ENCODE data around the gene GFOD2.

Gene GFOD2

DNA sequence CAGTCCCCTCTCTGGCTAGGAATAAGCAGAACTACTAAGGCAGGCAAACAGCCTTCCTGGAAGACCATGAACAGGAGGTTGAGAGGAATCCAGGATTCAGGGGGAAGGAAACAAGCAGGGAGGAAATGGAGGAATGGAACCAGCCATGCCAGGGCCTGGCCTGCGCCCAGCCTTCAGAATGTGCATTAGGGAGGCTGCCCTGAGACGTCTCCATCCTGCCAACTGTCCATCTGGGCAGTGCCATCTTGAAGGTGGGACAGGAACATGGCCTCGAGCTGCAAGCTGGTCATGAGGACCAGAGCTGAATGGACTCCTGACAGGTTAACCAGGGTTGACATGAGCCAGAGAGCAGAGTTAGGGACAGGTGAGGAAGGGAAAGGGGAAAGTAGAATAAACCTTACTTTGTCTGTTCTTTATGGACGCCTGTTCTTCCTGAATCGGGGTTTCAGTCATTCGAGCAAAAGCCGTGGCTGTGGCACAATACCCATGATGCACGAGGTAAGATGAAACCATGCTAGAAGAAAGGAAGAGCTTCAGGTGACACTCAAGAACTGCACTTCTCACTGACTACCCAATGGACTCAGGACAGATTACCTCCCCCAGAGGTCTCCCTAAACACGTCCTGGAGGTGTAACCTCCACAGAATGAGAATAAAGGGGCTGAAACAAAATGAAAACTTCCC is 12.1 kb upstream of the GFOD2 start:
- no peak for DNase-seq

GRCh38 chr16:67730326-67730725 is 11.2 kb upstream of the GFOD2 start:
- no peak for DNase-seq

GRCh38 chr16:67729636-67730248 is 10.6 kb upstream of the GFOD2 start:
- no peak for DNase-seq

- DNase-seq = no peak
Measured at GRCh38 chr16:67727521-67728485, 8.7 kb upstream of the GFOD2 start.

- no peak for DNase-seq
Measured at GRCh38 chr16:67726106-67727034, 7.3 kb upstream of the GFOD2 start.

- DNase-seq = no peak
Measured at GRCh38 chr16:67723911-67724305, 4.8 kb upstream of the GFOD2 start.

GRCh38 chr16:67723151-67723910 is 4.2 kb upstream of the GFOD2 start:
- DNase-seq = no peak

GRCh38 chr16:67720236-67720635 is 1.1 kb upstream of the GFOD2 start:
- DNase-seq = no peak

DNA sequence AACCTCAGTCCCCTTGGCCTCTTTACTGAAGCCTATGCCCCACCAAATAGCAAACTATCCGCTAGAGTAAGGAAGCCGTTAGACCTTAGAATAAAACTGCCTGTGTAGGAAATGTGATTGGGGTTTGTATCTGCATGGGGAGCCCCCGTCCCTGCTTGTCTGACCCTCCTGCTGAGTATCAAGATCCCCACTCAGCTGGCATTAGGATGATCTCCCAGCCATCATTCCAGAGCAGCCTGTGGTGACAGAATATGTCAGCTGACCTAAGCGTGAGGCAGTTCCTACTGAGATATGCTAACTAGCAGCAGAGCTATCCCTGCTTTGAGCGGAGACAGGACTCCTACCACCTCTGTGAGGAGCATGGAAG is 645 bp upstream of the GFOD2 start:
- peak; percentile 3 for DNase-seq

DNA sequence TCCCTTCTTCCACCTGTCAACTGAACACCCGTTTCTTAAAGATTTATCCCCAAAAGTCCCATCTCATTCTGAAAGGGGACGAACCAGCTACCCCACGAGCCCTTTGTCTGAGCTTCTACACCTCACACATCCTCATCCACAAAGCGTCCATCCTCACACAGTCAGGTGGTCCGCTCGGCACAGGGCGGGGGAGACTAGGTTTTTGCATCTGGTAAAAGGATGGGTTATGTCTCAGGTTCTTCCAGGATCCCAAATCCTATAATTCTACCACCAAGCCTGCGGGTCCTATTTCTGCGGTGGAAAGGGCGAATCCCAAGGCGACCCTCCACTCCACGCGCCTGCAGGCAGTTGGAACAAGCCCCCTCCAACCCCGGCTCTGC is 458 bp downstream of the GFOD2 start:
- DNase-seq = no peak

DNA sequence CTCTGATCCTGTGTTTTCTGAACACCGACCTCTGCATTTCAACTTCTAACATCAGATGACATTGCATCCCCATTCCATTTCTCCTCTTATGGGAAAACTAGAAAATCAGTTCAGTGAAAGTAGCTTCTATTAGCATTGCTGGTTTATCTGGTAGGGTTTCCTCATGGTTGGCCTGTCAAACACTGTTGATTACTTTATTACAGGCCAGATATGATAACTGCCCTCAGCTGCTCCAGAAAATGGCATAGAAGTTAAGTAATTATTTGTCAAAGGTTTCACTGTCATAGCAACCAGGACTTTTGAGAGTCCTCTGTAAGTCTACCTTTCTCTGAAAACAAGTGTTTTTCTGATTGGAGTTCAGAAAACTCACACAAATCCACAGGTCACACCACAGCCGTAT is 3.0 kb downstream of the GFOD2 start:
- no peak for DNase-seq

DNA sequence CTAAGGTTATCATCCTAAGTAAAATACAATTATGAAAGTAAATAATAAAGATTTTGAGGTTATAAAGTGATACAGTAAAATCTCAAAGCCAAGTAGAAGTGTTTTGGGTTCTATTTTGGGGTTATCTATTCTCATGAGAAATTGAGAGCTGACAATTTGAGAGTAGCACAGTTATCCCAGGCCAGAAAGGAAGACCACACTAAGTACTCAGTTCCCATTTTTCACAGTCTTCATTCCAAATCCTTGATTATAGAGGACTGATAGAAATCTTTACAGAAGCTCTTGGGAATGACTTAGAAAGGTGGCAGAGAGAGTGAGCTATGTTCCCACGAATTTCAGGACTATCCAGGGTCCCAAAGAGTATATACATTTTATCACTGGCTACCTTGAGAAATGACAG is 4.6 kb downstream of the GFOD2 start:
- DNase-seq = no peak

- no peak for DNase-seq
Measured at GRCh38 chr16:67713647-67714273, 5.4 kb downstream of the GFOD2 start.

GRCh38 chr16:67710607-67711006 is 8.5 kb downstream of the GFOD2 start:
- DNase-seq = no peak

GRCh38 chr16:67709050-67709449 is 10.1 kb downstream of the GFOD2 start:
- no peak for DNase-seq

GRCh38 chr16:67708368-67708771 is 10.7 kb downstream of the GFOD2 start:
- DNase-seq = no peak

- DNase-seq = no peak
Measured at GRCh38 chr16:67707790-67708189, 11.3 kb downstream of the GFOD2 start.

DNA sequence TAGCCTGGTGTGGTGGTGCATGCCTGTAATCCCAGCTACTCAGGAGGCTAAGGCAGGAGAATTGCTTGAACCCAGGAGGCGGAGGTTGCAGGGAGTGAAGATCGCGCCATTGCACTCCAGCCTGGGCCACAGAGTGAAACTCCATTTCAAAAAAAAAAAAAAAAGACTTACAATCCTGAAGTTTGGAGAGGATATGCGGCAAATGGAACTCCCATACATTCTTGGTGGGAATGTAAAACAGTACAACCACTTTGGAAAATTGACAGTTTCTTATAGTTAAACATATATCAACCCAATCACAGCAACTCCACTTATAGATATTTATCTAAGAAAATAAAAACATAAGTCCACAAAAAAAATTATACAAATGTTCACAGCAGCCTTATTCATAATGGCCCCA is 11.9 kb downstream of the GFOD2 start:
- no peak for DNase-seq

DNA sequence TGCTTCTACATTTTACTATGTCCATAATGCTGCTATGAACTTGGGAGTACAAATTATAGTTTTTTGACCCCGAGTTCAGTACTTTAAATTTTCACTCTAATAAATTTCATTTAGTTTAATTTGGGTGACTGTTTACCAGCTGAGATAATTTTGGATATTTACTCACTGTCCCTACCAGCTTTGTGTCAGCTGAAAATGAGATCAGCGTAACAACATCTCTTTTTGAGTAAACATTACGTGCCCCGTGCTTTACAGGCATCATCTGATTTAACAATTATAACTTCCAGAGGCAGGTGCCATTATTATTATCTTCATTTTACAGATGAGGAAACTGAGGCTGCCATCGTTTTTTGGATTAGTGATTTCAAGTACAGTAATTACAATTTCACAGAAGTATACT is 15.0 kb downstream of the GFOD2 start:
- no peak for DNase-seq

DNA sequence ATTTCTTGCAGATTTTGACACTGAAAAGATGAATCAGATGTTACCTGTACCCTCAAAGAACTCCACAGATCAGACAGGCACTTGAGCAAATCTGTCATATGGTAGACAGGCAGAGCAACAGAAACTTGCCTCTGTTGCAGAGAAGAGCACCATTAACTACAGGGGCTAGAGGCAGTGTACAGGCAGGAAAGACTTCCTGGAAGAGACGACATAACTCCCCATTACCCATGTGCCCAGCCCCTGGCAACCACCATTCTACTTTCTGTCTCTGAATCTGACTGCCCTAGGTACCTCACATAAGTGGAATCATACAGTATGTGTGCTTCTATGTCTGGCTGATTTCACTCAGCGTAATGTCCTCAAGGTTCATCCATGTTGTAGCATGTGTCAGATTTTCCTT is 15.5 kb downstream of the GFOD2 start:
- DNase-seq = no peak

DNA sequence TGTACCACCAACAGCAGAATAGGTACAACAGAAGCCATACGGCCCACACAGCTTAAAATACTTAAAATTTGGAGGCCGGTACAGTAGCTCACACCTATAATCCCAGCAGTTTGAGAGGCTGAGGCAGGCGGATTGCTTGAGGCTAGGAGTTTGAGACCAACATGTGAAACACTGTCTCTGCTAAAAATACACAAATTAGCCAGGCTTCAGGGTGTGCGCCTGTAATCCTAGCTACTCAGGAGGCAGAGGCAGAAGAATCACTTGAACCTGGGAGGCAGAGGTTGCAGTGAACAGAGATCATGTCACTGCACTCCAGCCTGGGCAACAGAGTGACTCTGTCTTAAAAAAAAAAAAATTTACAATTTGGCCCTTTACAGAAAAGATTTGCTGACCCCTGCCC is 17.0 kb downstream of the GFOD2 start:
- no peak for DNase-seq

All from T-helper 9 cell (primary cell).